SU-DHL-6 (cell line): ENCODE results near the gene BHLHA9.

Source experiments
- CTCF ChIP-seq: fragments of 200-600 bp; sonication (generic); IDR thresholded peaks from one replicate; pipeline ENCODE4 v1.5.1; 2017; ENCODE audit warnings: antibody characterized with exemption, mild to moderate bottlenecking, low read length, moderate library complexity; ENCODE audit not compliant: insufficient read depth, poor library complexity, severe bottlenecking
- EZH2phosphoT487 ChIP-seq: fragments of 200-600 bp; sonication (generic), shearing (Covaris generic); conservative IDR thresholded peaks from 2 replicates; pipeline ENCODE4 v1.6.1; 2018; ENCODE audit warnings: mild to moderate bottlenecking, antibody characterized with exemption, low read length, moderate library complexity, mixed read lengths

DNA sequence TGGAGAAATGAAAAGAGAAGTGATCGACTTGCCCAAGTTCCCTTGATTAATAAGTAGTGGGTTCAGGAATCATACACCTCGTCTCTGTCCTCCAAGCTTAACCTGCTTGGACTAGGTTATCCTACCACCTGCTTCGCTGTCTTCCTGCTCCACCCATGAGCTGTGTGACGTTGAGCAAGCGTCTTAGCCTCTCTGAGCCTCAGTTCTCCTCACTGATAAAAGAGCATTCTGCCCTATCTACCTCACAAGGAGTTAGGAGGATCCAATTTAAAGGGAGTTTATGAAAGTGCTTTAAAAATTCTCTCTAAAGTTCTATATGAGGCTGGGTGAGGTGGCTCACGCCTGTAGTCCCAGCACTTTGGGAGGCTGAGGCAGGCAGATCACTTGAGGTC lies 9.5 kb upstream of the BHLHA9 start:
- TF ChIP-seq CTCF (no peak), EZH2phosphoT487 (no peak)
